HCT116 (cell line): ENCODE data around the gene RALGPS2. TPM values are rescaled to one million over a fixed set of nuclear protein-coding genes. Genes with fewer than 3 reads are reported as not detected.

Experiments used
- ATAC-seq: fragments of 200-7000 bp; cut with Tn5 transposase; 2 replicates; pipeline ENCODE4 v1.9.1; 2020; ENCODE audit warnings: mild to moderate bottlenecking, moderate library complexity
- BruUV-seq: library from RNA; stranded (reverse); fragments of 400-500 nt; replicated peaks from 2 replicates; lab custom pipeline; 2021; lab: Mats Ljungman, UMichigan
- CTCF ChIA-PET: fragments of 300-600 bp; sonication (Branson Sonifier 250); formaldehyde crosslinking; loops from one replicate; lab custom pipeline; 2021; ENCODE audit warnings: antibody characterized with exemption; lab: Charles Lee
- POLR2A ChIA-PET: fragments of 300-600, 350-600 bp; sonication (Branson Sonifier 250); formaldehyde crosslinking; loops from one replicate; lab custom pipeline; 2021; ENCODE audit warnings: antibody characterized with exemption; lab: Charles Lee
- RAD21 ChIA-PET, 2 experiments: fragments of 300-600 bp; sonication (Branson Sonifier 250); formaldehyde crosslinking; loops; one replicate each; lab custom pipeline; 2023; ENCODE audit warnings: low total read pairs in 2 of 2; ENCODE audit not compliant: uncharacterized antibody in 2 of 2, unreplicated experiment in 2 of 2, low non-redundant PET in 1 of 2; lab: Charles Lee
- DNase-seq: peaks from one replicate; pipeline ENCODE4 v3.0.0-alpha.2; 2010; ENCODE audit warnings: low read depth, low spot score
- H2AFZ ChIP-seq: fragments of 200-600 bp; shearing (Covaris generic), sonication (generic); 2 replicates; pipeline ENCODE4 v1.6.1; 2017; ENCODE audit warnings: low read depth, mixed run types, mixed read lengths, antibody characterized with exemption, low read length; ENCODE audit not compliant: poor library complexity, severe bottlenecking
- H3K27ac ChIP-seq: 2 replicates; pipeline ENCODE4 v1.5.1; 2012; ENCODE audit warnings: low read depth, low read length
- H3K27me3 ChIP-seq: fragments of 200-600 bp; sonication (generic); 2 replicates; pipeline ENCODE4 v1.6.1; 2016; ENCODE audit warnings: mixed run types, low read length, mixed read lengths; ENCODE audit not compliant: insufficient read depth
- H3K36me3 ChIP-seq, 2 experiments: fragments of 200-500 bp in 1 of 2; fragments of 200-600 bp in 1 of 2; sonication (Bioruptor generic) in 1 of 2; sonication (generic) in 1 of 2; 2 replicates each; pipeline versions ENCODE4 v1.5.1 to v1.6.1; 2014 to 2016; ENCODE audit warnings: low read length in 2 of 2, inconsistent platforms in 1 of 2, mixed read lengths in 1 of 2, mixed run types in 1 of 2; ENCODE audit not compliant: insufficient read depth in 2 of 2, control insufficient read depth in 1 of 2
- H3K4me1 ChIP-seq, 2 experiments: fragments of 200-600 bp in 1 of 2; sonication (generic) in 1 of 2; 2 replicates each; pipeline versions ENCODE4 v1.5.1 to v1.6.1; 2012 to 2017; ENCODE audit warnings: low read length in 2 of 2, inconsistent platforms in 1 of 2, mild to moderate bottlenecking in 1 of 2, mixed read lengths in 1 of 2, mixed run types in 1 of 2, moderate library complexity in 1 of 2; ENCODE audit not compliant: insufficient read depth in 2 of 2, control insufficient read depth in 1 of 2
- H3K4me2 ChIP-seq: fragments of 200-600 bp; sonication (generic); 2 replicates; pipeline ENCODE4 v1.6.1; 2017; ENCODE audit warnings: mixed run types, low read length, mixed read lengths
- H3K4me3 ChIP-seq, 2 experiments: fragments of 200-600 bp in 1 of 2; sonication (generic) in 1 of 2; replicated peaks in 1 of 2; 2 replicates each; pipeline ENCODE4 v1.5.1; 2011 to 2016; ENCODE audit warnings: low read length in 2 of 2, control low read depth in 1 of 2, low read depth in 1 of 2, mild to moderate bottlenecking in 1 of 2, mixed read lengths in 1 of 2, mixed run types in 1 of 2
- H3K79me2 ChIP-seq: fragments of 200-600 bp; sonication (generic); 2 replicates; pipeline ENCODE4 v1.6.1; 2017; ENCODE audit warnings: mild to moderate bottlenecking, mixed run types, low read length, moderate library complexity, mixed read lengths; ENCODE audit not compliant: insufficient read depth
- H3K9ac ChIP-seq: fragments of 200-600 bp; sonication (generic); 2 replicates; pipeline ENCODE4 v1.6.1; 2016; ENCODE audit warnings: low read length, mixed read lengths
- H3K9me2 ChIP-seq: fragments of 200-600 bp; sonication (generic), shearing (Covaris generic); 2 replicates; pipeline ENCODE4 v1.6.1; 2017; ENCODE audit warnings: mixed run types, mild to moderate bottlenecking, moderate library complexity; ENCODE audit not compliant: insufficient read depth
- H3K9me3 ChIP-seq, 2 experiments: fragments of 200-500 bp in 1 of 2; fragments of 200-600 bp in 1 of 2; sonication (Bioruptor generic) in 1 of 2; sonication (generic) in 1 of 2; 2 replicates each; pipeline ENCODE4 v1.6.1; 2014 to 2017; ENCODE audit warnings: low read length in 2 of 2, mixed read lengths in 2 of 2, inconsistent platforms in 1 of 2, low read depth in 1 of 2, mild to moderate bottlenecking in 1 of 2, mixed run types in 1 of 2, moderate library complexity in 1 of 2; ENCODE audit not compliant: control insufficient read depth in 1 of 2, insufficient read depth in 1 of 2
- H4K20me1 ChIP-seq: fragments of 200-600 bp; sonication (generic), shearing (Covaris generic); 2 replicates; pipeline ENCODE4 v1.6.1; 2017; ENCODE audit warnings: mixed run types, mild to moderate bottlenecking, moderate library complexity; ENCODE audit not compliant: insufficient read depth
- CEBPB ChIP-seq: IDR thresholded peaks from 2 replicates; pipeline ENCODE4 v1.6.1; 2012; ENCODE audit warnings: low read depth
- EGR1 ChIP-seq: IDR thresholded peaks from 2 replicates; pipeline ENCODE4 v1.6.1; 2012; ENCODE audit warnings: low read depth
- EZH2 ChIP-seq: fragments of 200-600 bp; sonication (generic); IDR thresholded peaks from 2 replicates; pipeline ENCODE4 v1.6.1; 2017; ENCODE audit warnings: antibody characterized with exemption, mixed run types
- EZH2phosphoT487 ChIP-seq: fragments of 200-600 bp; IDR thresholded peaks from 2 replicates; pipeline ENCODE4 v1.6.1; 2018; ENCODE audit warnings: antibody characterized with exemption, borderline replicate concordance
- FOSL1 ChIP-seq: IDR thresholded peaks from 2 replicates; pipeline ENCODE4 v1.6.1; 2012; ENCODE audit warnings: low read depth
- JUND ChIP-seq: IDR thresholded peaks from 2 replicates; pipeline ENCODE4 v1.6.1; 2012
- MAX ChIP-seq: IDR thresholded peaks from 2 replicates; pipeline ENCODE4 v1.6.1; 2012
- POLR2A ChIP-seq: IDR thresholded peaks from 2 replicates; pipeline ENCODE4 v1.7.0; 2011; ENCODE audit warnings: borderline replicate concordance; ENCODE audit not compliant: insufficient read depth, insufficient read length; ENCODE audit errors: extremely low read depth
- RAD21 ChIP-seq: IDR thresholded peaks from 2 replicates; pipeline ENCODE4 v1.6.1; 2012; ENCODE audit warnings: low read depth, mild to moderate bottlenecking
- SP1 ChIP-seq: IDR thresholded peaks from 2 replicates; pipeline ENCODE4 v1.6.1; 2012; ENCODE audit warnings: low read depth
- SRF ChIP-seq: IDR thresholded peaks from 2 replicates; pipeline ENCODE4 v1.6.1; 2012; ENCODE audit warnings: low read depth
- TCF7L2 ChIP-seq: IDR thresholded peaks from 2 replicates; pipeline ENCODE4 v1.7.0; 2011; ENCODE audit warnings: borderline replicate concordance, inconsistent platforms; ENCODE audit not compliant: insufficient read depth, insufficient read length; ENCODE audit errors: extremely low read depth
- intact Hi-C: fragments of 100-400 bp; cut with micrococcal nuclease; formaldehyde crosslinking; loops from 2 replicates; pipeline ENCODE4 v1.10.0; 2022
- total RNA-seq: library from RNA; stranded (reverse); gene quantifications from one replicate; pipeline ENCODE4 v1.2.1, GENCODE V29; 2021; ENCODE audit not compliant: unreplicated experiment

RALGPS2 gene
- total RNA-seq, 1 experiment from 2014 or later = 25.6 TPM

GRCh38 chr1:178706432-178706831 lies 18.6 kb upstream of the RALGPS2 start:
- Histone ChIP-seq H3K9ac (no peak overlapping the region), H3K4me3 (no peak overlapping the region), H3K4me2 (no peak overlapping the region), H3K27ac (no peak overlapping the region), H3K4me1 (0 out of 4 replicates have a peak, but pooled peaks cover 0 to 2% of the 10 kb centered on the region in 2 experiments), H3K9me3 (no peaks in the 10 kb centered on the region), H3K9me2 (no peaks in the 10 kb centered on the region), H2AFZ (no peak overlapping the region), H3K79me2 (no peaks in the 10 kb centered on the region), H3K27me3 (no peaks in the 10 kb centered on the region), H3K36me3 (no peaks in the 10 kb centered on the region), H4K20me1 (no peaks in the 10 kb centered on the region)
- POLR2A ChIA-PET = no interaction called here
- TF ChIP-seq SRF = no peak
- no peak for TF ChIP-seq EZH2
- TF ChIP-seq TCF7L2 = no peak
- no peak for TF ChIP-seq FOSL1
- TF ChIP-seq JUND = no peak
- intact Hi-C loops = no loop called here
- ATAC-seq (no peak), DNase-seq (no peak)
- RAD21 ChIA-PET = no interaction called here
- no TSS peak for BruUV-seq
- CTCF ChIA-PET = no interaction called here

GRCh38 chr1:178713259-178713658 lies 11.8 kb upstream of the RALGPS2 start:
- RAD21 ChIA-PET = no interaction called here
- no peak for ATAC-seq
- Histone ChIP-seq H3K27me3 (no peaks in the 10 kb centered on the region), H3K4me2 (no peak overlapping the region), H3K4me1 (no peaks in the 10 kb centered on the region), H3K9me2 (no peaks in the 10 kb centered on the region), H3K79me2 (no peaks in the 10 kb centered on the region), H4K20me1 (no peaks in the 10 kb centered on the region), H3K27ac (no peak overlapping the region), H3K36me3 (no peaks in the 10 kb centered on the region), H2AFZ (no peak overlapping the region), H3K4me3 (no peak overlapping the region), H3K9ac (no peak overlapping the region), H3K9me3 (no peaks in the 10 kb centered on the region)
- no peak for DNase-seq
- CTCF ChIA-PET = no interaction called here
- no TSS peak for BruUV-seq
- POLR2A ChIA-PET = no interaction called here
- intact Hi-C loops = no loop called here
- no peak for TF ChIP-seq POLR2A
- TF ChIP-seq CEBPB = no peak
- TF ChIP-seq SP1 = no peak
- no peak for TF ChIP-seq EGR1
- TF ChIP-seq EZH2phosphoT487 = no peak
- no peak for TF ChIP-seq RAD21
- TF ChIP-seq SRF = no peak
- no peak for TF ChIP-seq MAX
